HG03039 (cell line): Measurements from ENCODE around the gene INHBC.
"Not testable (repeated sequence)": the region's sequence is repeated elsewhere in the genome, so short reads cannot be mapped to it uniquely, and the experiment has no call there.

Experiments used
- ATAC-seq: cut with Tn5 transposase; IDR thresholded peaks from one replicate; pipeline ENCODE4 v1.9.1; 2021; ENCODE audit warnings: mild to moderate bottlenecking, moderate library complexity; ENCODE audit not compliant: unreplicated experiment

INHBC gene

DNA sequence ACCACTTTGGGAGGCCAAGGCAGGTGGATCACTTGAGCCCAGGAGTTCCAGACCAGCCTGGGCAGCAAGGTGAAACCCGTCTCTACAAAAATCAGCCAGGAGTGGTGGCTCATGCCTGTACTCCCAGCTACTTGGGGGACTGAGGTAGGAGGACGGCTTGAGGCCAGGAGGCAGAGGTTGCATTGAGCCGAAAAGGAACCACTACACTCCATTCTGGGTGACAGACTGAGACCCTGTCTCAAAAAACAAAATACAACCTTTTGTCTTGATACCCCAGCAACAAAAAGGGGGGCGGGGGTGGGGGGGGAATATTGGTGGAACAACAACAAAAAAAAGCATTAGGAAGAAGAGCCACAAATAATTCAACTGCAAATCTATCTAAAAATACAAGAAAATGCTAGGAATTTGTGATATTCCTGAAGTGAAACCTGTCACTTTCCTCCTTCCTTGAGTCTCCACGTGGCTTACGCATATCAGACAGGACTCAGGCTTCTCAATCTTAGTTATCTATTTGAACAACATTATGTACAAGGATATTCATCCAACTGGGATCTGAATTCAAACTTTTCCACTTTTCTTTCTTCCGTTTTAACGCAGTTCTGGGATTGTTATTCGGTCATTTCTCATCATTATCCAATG is 5.0 kb upstream of the INHBC start:
- ATAC-seq = no peak

DNA sequence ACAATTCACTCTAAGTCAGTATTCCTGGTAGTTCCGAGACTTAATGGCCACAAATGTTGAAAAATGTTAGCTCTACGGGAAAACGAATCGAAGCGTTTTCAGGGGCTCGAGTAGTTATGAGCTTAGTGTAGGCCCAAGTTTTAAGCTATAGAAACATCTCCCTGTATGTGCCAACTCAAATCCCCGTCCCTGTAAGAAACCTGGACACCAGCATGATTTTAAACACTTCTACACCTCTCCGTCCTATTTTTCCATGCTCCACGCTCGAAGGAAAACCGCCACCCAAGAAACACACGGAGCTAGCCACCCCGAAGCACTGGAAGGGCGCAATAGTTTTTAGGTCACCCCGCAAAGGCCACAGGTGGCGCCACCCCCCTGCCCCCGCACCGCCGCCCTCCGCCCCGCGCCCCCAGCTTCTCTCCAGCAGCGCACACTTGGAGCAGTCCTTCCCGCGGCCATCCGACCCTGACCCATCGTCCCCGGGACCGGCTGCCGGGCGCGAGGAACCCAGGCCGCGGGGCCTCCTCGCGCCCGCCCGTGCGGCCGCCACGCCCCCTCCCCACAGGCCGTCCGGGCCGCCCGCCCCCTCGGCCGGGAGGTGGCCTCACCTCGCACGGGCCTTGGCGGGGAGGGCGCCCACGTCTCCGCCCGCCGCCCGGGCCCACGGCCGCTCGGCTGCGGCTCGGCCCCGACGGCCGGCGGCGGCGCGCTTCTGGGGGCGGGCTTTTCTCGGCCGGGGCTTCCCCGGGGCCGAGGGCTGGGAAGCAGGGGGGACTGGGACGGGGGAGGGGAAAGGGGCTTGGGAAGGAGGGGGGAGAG is 4.3 kb upstream of the INHBC start:
- peak; percentile 46 for ATAC-seq

DNA sequence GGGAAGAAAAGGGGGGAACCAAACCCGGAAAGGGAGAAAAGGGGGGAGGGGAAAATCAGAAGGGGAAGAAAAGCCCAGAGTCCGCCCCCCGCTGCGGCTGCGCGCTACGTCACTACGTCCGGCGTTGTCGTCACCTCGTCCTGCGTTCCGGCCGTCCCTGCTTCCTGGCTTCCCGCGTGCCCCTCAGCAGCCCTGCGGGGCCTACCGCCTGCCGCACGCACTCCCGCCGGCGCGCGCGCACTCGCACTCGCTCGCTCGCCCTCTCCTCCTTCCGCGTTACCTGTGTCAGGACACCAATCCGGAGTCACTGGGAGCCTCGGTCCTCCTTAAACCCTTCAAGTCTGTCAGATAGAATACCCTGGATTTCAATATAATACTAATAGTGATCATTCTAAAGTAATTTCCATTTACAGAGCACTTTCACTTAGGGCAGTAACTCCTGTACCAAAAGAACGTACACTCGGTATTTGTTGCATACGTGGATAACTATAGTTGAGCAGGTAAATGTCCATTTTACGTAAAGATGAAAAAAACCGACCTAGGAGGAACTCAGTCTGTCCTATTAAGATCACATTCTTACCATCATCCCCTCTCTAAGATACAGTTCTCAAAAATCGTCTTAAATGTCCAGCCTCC is 3.5 kb upstream of the INHBC start, which contains the start of gene R3HDM2:
Gene R3HDM2, minus strand, starts transcription at position 113 of the 636 bp plus-strand sequence. CDS start 120,615 bp downstream, outside the sequence.
- ATAC-seq = peak; percentile 89

DNA sequence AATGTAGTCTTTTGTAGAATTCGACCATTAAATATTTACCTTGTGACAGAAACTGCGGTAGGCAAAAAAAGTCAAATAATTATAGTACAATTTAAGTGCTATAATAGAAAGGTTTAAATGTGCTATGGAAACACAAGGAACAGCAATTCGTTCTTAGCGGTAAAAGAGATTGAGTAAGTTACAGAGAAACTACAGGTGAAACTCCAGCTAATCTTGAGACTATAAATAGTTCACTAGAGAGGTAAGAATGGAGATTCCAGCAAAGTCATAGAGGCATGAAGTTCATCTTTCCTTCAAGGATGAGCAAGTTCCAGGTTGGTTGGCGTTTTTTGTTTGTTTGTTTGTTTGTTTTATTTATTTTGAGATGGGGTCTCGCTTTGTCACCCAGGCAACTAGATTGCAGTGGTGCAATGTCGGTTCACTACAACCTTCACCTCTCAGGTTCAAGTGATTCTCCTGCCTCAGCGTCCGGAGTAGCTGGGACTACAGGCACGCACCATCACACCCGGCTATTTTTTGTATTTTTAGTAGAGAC is 2.9 kb upstream of the INHBC start:
- ATAC-seq = no peak

DNA sequence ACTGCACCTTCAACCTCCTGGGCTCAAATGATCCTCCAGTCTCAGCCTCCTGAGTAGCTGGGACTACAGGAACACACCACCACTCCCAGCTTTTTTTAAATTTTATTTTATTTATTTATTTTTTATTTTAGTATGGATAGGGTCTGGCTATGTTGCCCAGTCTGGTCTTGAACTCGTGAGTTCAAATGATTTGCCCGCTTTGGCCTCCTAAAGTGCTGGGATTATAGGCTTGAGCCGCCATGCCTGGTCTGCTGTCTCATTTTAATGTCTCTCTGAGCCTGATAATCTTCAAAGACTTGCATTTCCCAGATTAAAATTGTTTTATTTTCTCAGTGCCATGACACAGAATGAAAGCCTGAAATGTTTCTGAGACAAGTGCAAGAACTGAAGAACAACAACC is 1.2 kb upstream of the INHBC start:
- no peak for ATAC-seq

DNA sequence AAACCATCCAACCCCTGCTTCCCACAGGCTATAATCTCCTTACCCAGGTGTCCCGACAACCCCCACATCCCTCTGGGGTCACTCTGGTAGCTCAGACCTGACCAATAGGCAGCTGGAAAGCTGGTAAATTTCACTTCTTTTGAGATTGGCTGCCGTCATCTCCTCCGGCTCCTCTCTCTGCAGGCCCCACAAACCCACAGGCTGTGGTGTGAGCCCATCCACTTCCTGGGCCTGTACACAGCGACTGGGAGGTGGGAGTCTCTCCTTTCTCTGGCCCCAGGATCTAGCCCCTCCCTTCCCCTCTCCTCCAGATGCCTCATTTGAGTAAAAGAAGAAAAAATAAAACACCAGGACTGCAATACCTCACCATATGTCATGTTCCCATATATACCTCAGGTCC is 709 bp downstream of the INHBC start:
- ATAC-seq = no peak

DNA sequence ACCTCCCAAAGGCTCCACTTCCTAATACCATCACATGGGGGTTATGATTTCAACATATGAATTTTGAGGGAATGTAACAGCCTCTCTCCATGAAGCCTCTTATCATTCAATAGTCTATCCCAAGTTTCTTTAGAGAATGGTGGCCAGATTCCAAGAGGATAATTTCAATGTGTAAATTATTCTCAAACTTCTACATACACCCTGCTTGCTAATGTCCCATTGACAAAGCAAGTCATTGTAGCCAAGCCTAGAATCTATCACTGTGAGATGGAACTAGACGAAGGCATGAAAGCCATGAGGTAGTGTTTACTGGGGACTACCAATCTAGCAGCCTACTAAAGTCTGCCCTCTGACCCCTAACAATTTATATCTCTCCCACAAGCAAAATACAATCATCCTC is 3.8 kb downstream of the INHBC start:
- ATAC-seq = no peak

DNA sequence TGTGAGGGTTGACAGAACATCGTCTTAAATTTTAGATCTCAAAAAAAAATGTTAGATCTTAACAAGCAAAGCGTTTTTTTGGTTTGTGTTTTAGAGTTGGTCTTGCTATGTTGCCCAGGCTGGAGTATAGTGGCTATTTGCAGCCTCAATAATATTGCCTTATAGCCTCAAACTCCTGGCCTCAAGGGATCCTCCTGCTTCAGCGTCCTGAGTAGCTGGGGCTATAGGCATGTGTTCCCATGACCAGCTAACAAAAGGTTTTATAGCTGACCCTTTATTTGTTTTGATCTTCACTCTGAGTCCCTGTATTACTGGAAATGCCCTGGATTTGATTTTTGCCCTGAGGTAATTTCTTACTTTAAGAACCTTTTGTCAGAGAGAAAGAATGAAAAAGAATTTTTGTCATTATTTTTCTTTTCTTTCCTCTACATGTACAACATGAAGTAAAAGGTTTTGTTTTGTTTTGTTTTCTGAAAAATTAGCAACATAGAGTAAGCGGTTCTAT is 5.2 kb downstream of the INHBC start:
- ATAC-seq = no peak

DNA sequence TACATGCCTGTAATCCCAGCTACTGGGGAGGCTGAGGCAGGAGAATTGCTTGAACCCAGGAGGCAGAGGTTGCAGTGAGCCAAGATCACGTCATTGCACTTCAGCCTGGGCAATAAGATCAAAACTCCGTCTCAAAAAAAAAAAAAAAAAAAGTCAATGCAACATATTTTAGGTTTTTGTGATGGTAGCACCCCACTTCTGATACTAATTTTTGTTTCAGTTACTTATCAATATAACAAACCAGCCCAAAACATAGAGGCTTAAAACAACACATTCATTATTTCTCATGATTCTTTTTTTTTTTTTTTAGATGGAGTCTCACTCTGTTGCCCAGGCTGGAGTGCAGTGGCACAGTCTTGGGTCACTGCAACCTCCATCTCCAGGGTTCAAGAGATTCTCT is 6.8 kb downstream of the INHBC start:
- ATAC-seq = not testable (repeated sequence)

DNA sequence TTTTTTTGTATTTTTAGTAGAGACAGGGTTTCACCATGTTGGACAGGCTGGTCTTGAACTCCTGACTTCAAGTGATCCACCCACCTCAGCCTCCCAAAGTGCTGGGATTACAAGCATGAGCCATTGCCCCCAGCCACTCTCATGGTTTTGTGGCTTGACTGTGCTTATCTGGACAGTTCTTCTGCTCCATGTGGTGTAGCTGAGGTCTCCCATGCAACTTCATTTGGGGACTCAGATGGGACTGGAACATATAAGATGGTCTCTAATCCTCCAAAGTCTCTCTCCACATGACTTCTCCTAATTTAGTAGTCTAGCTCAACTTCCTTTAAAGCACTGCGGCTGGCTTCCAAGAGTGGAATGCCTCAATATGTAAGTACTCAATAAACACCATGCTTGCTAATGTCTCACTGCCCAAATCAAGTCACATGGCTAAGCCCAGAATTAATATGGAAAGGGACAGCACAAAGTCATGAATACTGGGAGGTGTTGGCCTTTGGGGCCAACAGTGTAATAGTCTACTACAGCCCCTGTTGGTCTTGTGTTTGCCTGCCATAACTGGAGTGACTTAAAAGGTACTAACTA is 7.4 kb downstream of the INHBC start:
- ATAC-seq = no peak

DNA sequence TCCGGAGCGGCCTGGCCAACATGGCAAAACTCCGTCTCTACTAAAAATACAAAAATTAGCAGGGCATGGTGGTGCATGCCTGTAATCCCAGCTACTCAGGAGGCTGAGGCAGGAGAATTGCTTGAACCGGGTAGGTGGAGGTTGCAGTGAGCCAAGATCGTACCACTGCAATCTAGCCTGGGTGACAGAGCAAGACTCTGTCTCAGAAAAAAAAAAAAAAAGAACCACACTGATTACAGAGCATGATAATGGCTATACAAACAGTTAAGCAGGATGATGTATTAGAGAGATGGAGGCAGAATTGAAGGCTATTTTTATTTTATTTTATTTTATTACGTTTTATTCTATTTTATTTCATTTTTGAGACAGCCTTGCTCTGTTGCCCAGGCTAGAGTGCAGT is 9.8 kb downstream of the INHBC start:
- not testable (repeated sequence) for ATAC-seq

DNA sequence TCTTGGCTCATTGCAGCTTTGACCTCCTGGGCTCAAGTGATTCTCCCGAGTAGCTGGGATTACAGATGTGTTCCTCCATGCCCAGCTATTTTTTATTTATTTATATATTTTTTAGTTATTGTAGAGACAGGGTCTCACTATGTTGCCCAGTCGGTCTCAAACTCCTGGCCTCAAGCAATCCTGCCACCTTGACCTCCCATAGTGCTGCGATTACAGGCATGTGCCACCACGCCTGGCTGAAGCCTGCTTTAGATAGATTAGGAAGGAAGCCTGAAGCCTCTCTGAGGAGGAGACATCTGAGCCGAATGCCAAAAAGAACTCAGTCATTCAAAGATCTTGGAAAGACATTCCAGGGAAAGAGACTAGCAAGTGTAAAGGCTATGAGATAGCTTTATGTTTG is 10.2 kb downstream of the INHBC start:
- ATAC-seq = no peak

DNA sequence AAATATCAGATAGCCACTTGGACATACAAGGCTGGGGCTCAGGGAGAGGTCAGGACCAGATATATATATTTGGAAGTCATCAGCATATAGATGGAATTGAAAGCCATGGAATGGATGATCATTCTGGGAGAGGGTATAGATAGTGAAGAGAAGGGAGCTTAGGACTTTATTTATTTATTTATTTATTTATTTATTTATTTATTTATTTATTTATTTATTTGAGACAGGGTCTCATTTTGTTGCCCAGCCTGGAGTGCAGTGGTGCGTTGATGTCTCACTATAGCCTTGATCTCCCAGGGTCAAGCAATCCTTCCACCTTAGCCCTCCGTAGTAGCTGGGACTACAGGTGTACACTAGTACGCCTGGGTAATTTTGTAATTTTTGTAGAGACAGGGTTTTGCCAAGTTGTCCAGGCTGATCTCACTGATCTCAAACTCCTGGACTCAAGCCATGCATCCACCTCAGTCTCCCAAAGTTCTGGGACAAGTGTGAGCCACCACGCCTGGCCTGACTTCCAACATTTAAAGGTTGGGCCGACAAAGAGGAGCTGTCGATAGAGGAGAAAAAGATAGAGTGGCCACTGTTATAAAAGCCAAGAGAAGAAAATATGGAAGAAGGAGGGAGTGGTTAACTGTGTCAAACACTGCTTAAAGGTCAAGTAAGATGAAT is 11.8 kb downstream of the INHBC start:
- ATAC-seq = no peak

DNA sequence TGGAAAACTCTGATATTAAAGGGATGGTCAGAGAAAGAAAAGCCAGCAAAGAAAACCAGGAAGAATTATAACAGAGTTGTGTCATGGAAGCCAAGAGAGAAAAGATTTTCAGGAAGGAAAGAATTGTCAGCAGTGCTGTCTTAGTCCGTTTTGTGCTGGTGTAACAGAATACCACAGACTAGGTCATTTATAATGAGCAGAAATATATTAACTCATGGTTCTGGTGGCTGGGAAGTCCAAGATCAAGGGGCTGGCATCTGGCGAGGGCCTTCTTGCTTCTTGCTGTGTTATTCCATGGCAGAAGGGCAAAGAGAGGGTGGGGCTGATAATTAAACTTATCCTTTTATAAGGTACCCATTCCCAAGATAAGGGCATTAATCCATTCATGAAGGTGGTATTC is 14.1 kb downstream of the INHBC start:
- no peak for ATAC-seq

DNA sequence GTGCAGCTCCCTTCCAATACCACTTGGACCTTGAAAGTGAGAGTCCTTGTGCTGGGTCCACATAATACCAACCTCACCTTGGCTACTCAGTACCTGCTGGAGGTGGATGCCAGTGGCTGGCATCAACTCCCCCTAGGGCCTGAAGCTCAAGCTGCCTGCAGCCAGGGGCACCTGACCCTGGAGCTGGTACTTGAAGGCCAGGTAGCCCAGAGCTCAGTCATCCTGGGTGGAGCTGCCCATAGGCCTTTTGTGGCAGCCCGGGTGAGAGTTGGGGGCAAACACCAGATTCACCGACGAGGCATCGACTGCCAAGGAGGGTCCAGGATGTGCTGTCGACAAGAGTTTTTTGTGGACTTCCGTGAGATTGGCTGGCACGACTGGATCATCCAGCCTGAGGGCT is 14.8 kb downstream of the INHBC start:
- ATAC-seq = no peak

DNA sequence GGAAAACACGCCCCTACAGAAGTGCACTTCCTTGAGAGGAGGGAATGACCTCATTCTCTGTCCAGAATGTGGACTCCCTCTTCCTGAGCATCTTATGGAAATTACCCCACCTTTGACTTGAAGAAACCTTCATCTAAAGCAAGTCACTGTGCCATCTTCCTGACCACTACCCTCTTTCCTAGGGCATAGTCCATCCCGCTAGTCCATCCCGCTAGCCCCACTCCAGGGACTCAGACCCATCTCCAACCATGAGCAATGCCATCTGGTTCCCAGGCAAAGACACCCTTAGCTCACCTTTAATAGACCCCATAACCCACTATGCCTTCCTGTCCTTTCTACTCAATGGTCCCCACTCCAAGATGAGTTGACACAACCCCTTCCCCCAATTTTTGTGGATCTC is 15.5 kb downstream of the INHBC start:
- ATAC-seq = no peak

DNA sequence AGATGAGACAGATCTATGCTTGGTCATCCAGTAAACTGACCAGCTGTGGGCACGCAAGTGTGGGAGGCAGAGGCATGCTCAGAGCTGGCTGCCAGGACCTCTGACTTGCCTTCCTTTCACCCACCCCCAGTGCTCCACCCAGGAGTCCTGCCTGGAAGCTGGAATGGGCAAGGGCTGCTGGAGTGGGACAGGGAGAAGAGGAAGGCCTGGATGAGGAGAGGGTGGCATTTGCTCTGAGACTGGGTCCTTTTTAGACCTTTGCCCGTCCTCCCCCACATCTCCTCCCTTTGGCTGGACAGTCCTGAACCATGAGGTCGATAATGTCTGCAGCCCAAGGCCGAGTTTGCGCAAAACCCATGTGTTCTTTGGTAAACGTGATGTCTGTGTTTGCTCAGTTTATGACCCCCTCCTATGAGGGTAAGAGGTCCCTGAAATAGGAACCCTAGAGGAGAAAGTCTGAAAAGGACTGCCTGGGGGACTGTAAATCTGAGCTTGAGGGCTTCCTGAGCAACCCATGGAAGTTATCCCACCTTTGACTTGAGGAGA is 16.7 kb downstream of the INHBC start:
- no peak for ATAC-seq

DNA sequence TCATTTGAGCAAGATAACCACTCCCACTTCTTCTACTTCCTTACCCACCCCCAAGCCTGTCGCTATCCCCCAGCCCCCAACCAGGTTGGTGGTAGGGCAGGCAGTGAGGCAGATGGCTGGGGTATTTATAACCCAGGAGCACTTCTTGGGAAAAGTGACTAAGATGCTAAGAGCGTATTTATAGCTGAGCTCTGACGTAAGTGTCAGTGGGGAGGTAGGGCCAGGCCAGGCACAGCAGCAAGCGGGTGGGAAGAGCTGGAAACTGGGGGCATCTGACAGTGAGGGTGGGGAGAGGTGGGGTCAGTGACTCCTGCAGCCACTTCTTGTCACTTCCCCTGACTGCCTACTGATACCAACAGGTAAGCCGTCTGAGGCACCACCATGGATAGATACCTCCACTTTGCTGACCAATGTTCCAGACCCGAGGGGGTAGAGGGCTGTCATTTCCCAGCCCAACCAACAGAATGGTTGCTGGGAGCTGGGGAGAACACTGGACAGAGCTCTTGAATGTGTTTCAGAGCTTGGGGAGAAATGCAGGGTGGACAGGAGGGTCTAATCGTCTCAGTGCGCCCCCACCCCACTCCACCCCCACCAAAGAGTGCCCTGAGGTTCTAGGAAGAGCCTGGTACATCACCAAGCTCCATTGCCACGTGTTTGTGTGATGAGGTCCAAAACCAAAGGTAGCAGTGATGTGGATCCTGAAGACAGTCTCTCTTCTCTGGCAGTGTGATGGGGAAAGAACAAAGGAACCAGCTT is 17.8 kb downstream of the INHBC start:
- no peak for ATAC-seq

DNA sequence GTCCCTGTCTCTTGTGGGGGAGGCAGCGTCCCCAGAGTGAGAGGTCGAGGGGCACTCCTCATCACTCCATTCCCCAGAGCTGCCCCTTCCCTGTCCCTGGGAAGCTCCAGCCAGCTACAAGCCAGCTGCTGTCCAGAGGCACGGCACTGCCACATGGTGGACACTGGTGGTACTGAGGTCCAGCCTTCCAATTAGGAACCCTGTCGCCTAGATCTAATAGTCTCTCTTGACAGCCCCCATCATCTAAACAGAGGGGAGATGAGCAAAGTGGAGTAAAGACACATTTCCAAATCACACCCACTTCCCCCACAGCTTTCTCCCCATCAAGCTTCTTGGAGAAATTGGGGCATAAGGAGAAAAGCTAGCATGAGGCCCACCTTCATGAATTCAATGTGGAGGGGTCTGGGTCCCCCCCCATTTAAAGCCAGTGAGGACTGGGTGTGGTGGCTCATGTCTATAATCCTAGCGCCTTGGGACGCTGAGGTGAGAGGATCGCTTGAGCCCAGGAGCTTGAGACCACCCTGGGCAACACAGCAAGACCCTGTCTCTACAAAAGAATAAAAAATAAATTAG is 18.4 kb downstream of the INHBC start:
- no peak for ATAC-seq
